HG03064 (cell line): ENCODE results near the gene HNF1B.
"Not testable (repeated sequence)": the region's sequence is repeated elsewhere in the genome, so short reads cannot be mapped to it uniquely, and the experiment has no call there.

Source experiments
- ATAC-seq: cut with Tn5 transposase; IDR thresholded peaks from one replicate; pipeline ENCODE4 v1.9.1; 2021; ENCODE audit warnings: low read depth; ENCODE audit not compliant: unreplicated experiment

HNF1B gene

GRCh38 chr17:37708008-37708615, 36.7 kb downstream of the HNF1B start:
- ATAC-seq: no peak

GRCh38 chr17:37706446-37706845, 38.4 kb downstream of the HNF1B start:
- ATAC-seq: no peak

GRCh38 chr17:37702598-37702997, 42.3 kb downstream of the HNF1B start:
- no peak for ATAC-seq

- ATAC-seq: no peak
These were observed 43.4 kb downstream of the HNF1B start for GRCh38 chr17:37701496-37701898.

- ATAC-seq: no peak
These were observed 44.0 kb downstream of the HNF1B start for GRCh38 chr17:37700881-37701280.

- no peak for ATAC-seq
These were observed 45.4 kb downstream of the HNF1B start for GRCh38 chr17:37699285-37699973.

- no peak for ATAC-seq
These were observed 46.0 kb downstream of the HNF1B start for GRCh38 chr17:37698911-37699255.

- no peak for ATAC-seq
These were observed 46.5 kb downstream of the HNF1B start for GRCh38 chr17:37698132-37698910.

GRCh38 chr17:37697381-37697780, 47.5 kb downstream of the HNF1B start:
- ATAC-seq: no peak

GRCh38 chr17:37696366-37696765, 48.5 kb downstream of the HNF1B start:
- no peak for ATAC-seq

GRCh38 chr17:37695726-37696125, 49.1 kb downstream of the HNF1B start:
- no peak for ATAC-seq

- no peak for ATAC-seq
These were observed 50.1 kb downstream of the HNF1B start for GRCh38 chr17:37694734-37695133.

GRCh38 chr17:37693328-37693727, 51.5 kb downstream of the HNF1B start:
- ATAC-seq: no peak

- no peak for ATAC-seq
These were observed 53.1 kb downstream of the HNF1B start for GRCh38 chr17:37691807-37692206.

- no peak for ATAC-seq
These were observed 55.5 kb downstream of the HNF1B start for GRCh38 chr17:37689317-37689716.

GRCh38 chr17:37683454-37683984, 61.3 kb downstream of the HNF1B start:
- ATAC-seq: no peak

GRCh38 chr17:37682007-37682406, 62.9 kb downstream of the HNF1B start:
- no peak for ATAC-seq

GRCh38 chr17:37679995-37680394, 64.9 kb downstream of the HNF1B start:
- not testable (repeated sequence) for ATAC-seq

GRCh38 chr17:37678036-37678435, 66.8 kb downstream of the HNF1B start:
- no peak for ATAC-seq

GRCh38 chr17:37677021-37677420, 67.8 kb downstream of the HNF1B start:
- no peak for ATAC-seq

GRCh38 chr17:37676115-37676925, 68.5 kb downstream of the HNF1B start:
- ATAC-seq: no peak
